ENCODE results near the gene TUFM.

TUFM gene

DNA sequence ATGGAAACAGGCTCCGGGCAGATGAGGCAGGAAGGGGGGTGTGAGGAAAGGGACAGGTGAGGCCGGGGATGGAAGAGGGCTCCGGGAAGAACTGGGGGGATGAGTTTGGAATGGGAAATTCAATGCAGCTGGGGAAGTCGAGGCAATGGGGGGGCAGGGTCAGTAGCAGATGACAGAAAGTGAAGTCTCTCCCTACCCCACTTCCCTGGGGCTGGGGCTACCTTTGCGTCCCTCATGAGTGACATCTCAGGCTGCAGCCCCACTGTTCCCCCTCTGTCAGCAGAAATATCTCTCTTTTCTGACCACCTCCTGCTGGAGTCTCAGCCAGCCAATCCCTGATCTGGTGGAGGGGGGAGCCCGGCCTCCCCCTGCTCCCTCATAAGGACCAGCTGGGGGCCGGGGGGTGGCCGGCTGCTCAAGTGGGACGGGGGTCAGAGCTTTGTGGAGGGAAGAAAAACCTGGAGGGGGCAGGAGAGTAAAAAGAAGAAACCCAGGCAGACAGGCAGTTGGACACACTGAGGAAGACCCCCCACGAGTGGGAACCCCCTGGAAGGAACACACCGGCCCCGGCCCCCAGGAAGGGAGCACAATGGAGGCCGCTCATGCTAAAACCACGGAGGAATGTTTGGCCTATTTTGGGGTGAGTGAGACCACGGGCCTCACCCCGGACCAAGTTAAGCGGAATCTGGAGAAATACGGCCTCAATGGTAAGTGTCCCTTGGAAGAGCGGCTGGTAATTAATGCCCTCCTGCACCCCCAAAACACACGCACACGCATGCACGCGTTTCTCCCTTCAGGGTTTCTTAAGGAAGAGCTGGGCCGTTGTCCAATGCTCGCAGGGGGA lies 32.2 kb upstream of the TUFM start, which contains the start of gene ATP2A1:
Gene ATP2A1 (plus strand): TSS at position 406 of the 844 bp plus-strand sequence. CDS start 184 bp downstream, at position 590.
- H3K4me3 ChIP-seq (replicated peaks in 1 of 2; ENCODE audit: low read depth in 2 of 2, low read length in 2 of 2): peak within 1 kb of the TSS; percentile 72 to 74
- TF ChIP-seq, protein P1, sequence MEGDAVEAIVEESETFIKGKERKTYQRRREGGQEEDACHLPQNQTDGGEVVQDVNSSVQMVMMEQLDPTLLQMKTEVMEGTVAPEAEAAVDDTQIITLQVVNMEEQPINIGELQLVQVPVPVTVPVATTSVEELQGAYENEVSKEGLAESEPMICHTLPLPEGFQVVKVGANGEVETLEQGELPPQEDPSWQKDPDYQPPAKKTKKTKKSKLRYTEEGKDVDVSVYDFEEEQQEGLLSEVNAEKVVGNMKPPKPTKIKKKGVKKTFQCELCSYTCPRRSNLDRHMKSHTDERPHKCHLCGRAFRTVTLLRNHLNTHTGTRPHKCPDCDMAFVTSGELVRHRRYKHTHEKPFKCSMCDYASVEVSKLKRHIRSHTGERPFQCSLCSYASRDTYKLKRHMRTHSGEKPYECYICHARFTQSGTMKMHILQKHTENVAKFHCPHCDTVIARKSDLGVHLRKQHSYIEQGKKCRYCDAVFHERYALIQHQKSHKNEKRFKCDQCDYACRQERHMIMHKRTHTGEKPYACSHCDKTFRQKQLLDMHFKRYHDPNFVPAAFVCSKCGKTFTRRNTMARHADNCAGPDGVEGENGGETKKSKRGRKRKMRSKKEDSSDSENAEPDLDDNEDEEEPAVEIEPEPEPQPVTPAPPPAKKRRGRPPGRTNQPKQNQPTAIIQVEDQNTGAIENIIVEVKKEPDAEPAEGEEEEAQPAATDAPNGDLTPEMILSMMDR (IDR thresholded peaks at IDR 0.05; ENCODE audit: low read depth, low read length): no peak
- DNase-seq (ENCODE audit: low read depth in 2 of 2): no peak

DNA sequence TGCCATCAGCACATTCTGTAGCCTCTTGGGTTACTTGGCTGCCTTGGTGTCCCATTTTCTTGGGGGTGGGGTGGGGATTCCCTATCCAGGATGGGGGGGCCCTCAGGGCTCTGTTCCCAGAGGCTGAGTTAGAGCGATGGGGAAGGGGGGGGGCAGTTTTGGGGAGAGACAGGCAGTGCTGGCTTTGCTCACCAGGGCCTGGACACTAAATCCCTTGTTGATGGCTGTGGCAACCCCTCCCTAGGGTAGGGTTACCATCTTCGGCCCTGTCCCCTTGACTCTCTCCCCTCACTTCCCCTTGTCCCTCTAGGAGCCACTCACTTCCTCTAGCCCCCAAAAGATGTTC lies 31.5 kb upstream of the TUFM start:
- TF ChIP-seq, protein P1 (IDR thresholded peaks at IDR 0.05; ENCODE audit: low read depth, low read length): no peak
- DNase-seq (ENCODE audit: low read depth in 2 of 2): no peak

DNA sequence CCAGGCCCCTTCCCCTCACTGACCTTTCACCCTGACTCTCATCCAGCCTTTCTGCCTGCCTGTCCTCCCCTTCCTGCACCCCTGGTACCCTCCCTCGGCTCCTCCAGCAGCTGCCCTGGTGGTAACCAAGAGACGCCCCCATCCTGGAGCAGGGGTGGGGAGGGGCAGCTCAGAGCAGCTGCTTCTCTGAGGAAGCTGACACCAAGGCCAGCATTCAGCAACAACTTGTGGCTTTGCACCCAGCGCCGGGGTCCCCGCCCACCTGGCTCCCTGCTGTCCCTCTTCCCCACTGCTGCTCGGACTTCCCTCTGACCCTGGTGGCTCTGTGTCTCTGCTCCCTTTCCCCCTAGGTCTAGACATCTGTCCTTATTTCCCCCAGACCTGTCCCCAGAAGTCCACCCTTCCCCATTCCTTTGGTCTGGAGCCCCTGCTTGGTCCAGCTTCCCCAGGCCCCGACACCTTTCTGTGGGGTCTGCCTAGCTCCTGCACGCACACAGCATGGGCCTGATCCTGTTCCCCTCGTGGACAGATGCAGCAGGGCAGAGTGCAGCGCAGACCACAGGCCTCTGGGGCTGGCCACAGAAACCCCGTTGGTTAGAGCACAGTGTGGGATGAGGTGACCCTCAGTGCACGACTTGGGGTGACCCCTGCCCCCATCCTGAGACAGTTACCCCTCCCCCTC lies 31.0 kb upstream of the TUFM start:
- TF ChIP-seq, protein P1 (IDR thresholded peaks at IDR 0.05; ENCODE audit: low read depth, low read length): no peak
- H3K4me3 ChIP-seq (replicated peaks in 1 of 2; ENCODE audit: low read depth in 2 of 2, low read length in 2 of 2): no peak overlapping the region
- no peak for DNase-seq (ENCODE audit: low read depth in 2 of 2)

More for the DNA sequence above, 31.5 kb upstream of the TUFM start:
- H3K4me3 ChIP-seq (replicated peaks in 1 of 2; ENCODE audit: low read depth in 2 of 2, low read length in 2 of 2): no peak overlapping the region

DNA sequence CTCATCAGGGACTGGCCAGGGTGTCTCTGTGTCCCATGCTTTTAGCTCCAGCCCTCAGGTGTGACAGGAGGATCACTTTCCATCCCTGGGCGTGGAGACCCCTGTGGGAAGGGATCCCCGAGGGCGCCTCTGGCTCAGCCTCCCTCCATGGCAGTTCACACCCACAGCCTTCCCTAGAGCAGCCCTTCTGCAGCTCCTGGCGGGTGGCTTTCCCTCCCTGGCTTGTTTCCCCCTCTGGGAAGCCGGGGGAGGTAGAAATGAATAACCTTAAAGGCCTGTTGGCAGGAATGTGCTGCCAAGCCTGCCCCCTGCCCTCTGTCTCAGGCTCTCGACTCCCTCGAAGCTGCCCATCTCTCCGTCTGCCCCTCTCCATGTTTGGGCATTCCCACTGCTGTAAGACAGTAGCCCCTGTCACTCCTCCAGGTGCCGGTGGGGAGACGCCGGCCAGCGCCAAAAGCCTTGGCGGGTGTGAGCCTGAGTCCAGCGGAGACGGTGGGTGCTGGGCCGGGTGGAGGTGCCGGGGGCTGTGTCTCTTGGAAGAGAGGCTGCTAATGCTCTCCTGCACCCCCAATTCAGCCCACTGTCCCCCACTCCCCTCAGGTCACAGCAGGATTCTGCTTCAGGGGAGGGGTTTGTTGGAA lies 30.0 kb upstream of the TUFM start:
- DNase-seq (ENCODE audit: low read depth in 2 of 2): no peak
- H3K4me3 ChIP-seq (replicated peaks in 1 of 2; ENCODE audit: low read depth in 2 of 2, low read length in 2 of 2): no peak overlapping the region
- TF ChIP-seq, protein P1 (IDR thresholded peaks at IDR 0.05; ENCODE audit: low read depth, low read length): no peak

DNA sequence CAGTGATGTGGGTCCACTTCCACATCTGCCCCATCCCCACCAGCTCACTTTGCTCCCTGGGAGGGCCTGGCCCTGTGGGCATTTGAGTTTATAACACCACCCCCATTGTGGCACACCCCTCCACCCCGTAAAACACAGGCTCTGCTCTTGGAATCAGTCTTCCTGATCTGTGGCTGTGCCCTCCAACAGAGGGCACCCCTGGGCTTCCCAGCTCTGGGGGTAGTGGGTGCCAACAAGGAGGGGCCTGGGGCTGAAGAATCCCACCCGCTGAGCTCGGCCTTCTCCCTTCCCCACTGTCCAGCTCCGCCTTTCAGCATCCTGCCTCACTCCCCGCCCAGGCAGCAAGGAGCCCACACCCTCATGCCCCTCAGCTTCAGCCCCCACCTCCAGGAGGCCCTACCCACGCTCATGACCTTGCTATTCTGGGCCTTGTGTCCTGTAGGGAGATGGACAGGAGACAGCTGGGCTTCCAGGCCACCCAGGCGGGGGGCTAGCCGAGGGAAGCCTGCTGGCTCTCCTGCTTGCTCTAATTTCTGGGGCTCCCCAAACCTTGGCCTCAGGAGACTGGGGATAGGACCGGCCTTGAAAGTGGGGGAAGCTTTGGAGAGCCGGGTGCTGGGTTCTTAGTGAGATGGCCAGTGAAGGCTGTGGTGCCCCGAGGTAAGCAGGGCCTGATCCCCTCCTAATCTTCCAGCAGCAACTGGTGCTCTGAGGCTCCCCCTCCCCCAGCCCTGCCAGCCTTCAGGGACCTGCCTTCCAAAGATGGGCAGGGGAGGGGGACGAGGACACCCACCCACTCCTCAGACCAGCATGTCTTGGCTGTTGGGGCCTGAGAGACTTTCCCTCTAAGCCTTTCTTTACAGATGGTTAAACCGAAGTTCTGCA lies 29.2 kb upstream of the TUFM start:
- no peak overlapping the region for H3K4me3 ChIP-seq (replicated peaks in 1 of 2; ENCODE audit: low read depth in 2 of 2, low read length in 2 of 2)
- no peak for DNase-seq (ENCODE audit: low read depth in 2 of 2)
- TF ChIP-seq, protein P1 (IDR thresholded peaks at IDR 0.05; ENCODE audit: low read depth, low read length): no peak

DNA sequence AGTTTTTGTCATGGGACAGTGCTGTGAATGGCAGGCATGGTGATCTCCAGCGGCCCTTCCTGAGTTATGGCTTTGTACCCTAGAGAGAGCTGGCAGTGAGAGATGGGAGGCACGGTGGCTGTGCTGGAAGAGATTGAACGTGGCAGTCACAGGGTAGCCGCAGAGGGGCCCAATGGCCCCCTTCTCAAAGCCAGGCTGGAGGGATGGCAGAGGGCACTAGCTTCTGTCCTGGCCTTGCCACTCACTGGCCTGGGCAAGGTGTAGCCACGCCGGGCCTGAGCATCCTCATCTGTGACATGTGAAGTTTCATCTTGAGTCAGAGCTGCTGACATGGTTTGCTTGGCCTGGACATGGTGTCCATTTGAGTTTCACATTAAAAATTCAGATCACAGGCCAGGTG lies 28.3 kb upstream of the TUFM start:
- TF ChIP-seq, protein P1 (IDR thresholded peaks at IDR 0.05; ENCODE audit: low read depth, low read length): no peak
- no peak for DNase-seq (ENCODE audit: low read depth in 2 of 2)

More for the DNA sequence above, 28.3 kb upstream of the TUFM start:
- no peak overlapping the region for H3K4me3 ChIP-seq (replicated peaks in 1 of 2; ENCODE audit: low read depth in 2 of 2, low read length in 2 of 2)

Measured in cardiac fibroblast (primary cell).